ENCODE measurements around the gene PRR33. TPM values are rescaled to one million over a fixed set of nuclear protein-coding genes. Genes with fewer than 3 reads are reported as not detected.
"Not testable (repeated sequence)": the region's sequence is repeated elsewhere in the genome, so short reads cannot be mapped to it uniquely, and the experiment has no call there.

The PRR33 gene
- under 1 TPM in 1 of 3 donors, not detected in 2; 0.35 TPM for polyA plus RNA-seq

DNA sequence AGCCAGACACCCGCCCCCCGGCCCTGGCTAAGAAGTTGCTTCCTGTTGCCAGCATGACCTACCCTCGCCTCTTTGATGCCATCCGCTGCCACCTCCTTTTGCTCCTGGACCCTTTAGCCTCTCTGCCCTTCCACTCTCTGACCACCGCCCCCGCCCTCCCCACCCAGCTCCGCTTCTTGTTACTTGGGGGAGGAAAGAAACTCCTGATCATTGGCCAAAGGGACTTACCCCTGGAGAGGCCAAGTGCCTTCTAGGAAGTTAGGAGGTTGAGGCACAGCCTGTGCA is at the start of gene PRR33:
Gene PRR33, minus strand, starts transcription at position 65 of the 285 bp plus-strand sequence. CDS start 1,311 bp downstream, outside the sequence.
- DNase-seq, result no peak
- H3K27me3 Mint-ChIP-seq (ENCODE audit: low read depth in 3 of 3), result peaks cover 11 to 28% (median 17%) of the 10 kb centered on the region in 3 donors
- peaks cover 61 to 63% of the 10 kb centered on the region in 2 donors for H3K4me1 Mint-ChIP-seq

DNA sequence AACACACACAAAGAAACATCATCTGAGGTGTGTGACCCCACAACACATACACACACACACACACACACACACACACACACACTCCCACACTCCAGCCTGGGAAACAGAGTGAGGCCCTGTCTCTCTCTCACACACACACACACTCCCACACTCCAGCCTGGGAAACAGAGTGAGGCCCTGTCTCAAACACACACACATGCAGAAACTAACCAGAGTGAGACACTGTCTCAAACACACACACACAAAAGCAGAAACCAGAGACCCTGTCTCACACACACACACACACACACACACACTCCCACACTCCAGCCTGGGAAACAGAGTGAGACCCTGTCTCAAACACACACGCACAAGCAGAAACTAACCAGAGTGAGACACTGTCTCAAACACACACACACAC is 48.1 kb upstream of the PRR33 start:
- not testable (repeated sequence) for H3K36me3 Mint-ChIP-seq; H3K27me3 Mint-ChIP-seq (ENCODE audit: low read depth in 3 of 3); H3K9me3 Mint-ChIP-seq; H3K4me1 Mint-ChIP-seq; H3K4me3 Mint-ChIP-seq; DNase-seq; H3K27ac Mint-ChIP-seq

More for the DNA sequence above, at the start of gene PRR33:
- Mint-ChIP-seq H3K9me3 (no peaks in the 10 kb centered on the region), H3K36me3 (peaks cover 0 to 12% (median 0%) of the 10 kb centered on the region in 3 donors), H3K4me3 (peak within 1 kb of the TSS; percentile 74 to 83 (median 80)), H3K27ac (peak within 1 kb of the TSS; percentile 76 to 94 (median 94))

- peaks cover 0 to 2% (median 2%) of the 10 kb centered on the region in 3 donors for H3K27me3 Mint-ChIP-seq (ENCODE audit: low read depth in 3 of 3)
- peaks cover 5 to 7% of the 10 kb centered on the region in 2 donors for H3K4me1 Mint-ChIP-seq
- H3K27ac Mint-ChIP-seq, result peak overlapping the region in 1 of 6 donors; percentile 71
- H3K4me3 Mint-ChIP-seq, result peak overlapping the region; percentile 7 to 38 (median 30)
- no peaks in the 10 kb centered on the region for H3K9me3 Mint-ChIP-seq
- peak in 1 of 3 donors; percentile 10 for DNase-seq
- H3K36me3 Mint-ChIP-seq, result no peaks in the 10 kb centered on the region
Measured at GRCh38 chr11:1939006-1939625, 47.4 kb upstream of the PRR33 start.

- Mint-ChIP-seq H3K36me3 (no peaks in the 10 kb centered on the region), H3K27me3 (ENCODE audit: low read depth in 3 of 3) (peaks cover 2 to 5% (median 4%) of the 10 kb centered on the region in 3 donors), H3K4me1 (peaks cover 5 to 7% of the 10 kb centered on the region in 2 donors), H3K27ac (no peak overlapping the region), H3K4me3 (no peak overlapping the region), H3K9me3 (no peaks in the 10 kb centered on the region)
- DNase-seq, result no peak
Measured at GRCh38 chr11:1938343-1939005, 46.8 kb upstream of the PRR33 start.

GRCh38 chr11:1937616-1938342 is 46.1 kb upstream of the PRR33 start:
- H3K4me1 Mint-ChIP-seq, result peaks cover 5 to 7% of the 10 kb centered on the region in 2 donors
- H3K4me3 Mint-ChIP-seq, result no peak overlapping the region
- H3K9me3 Mint-ChIP-seq, result no peaks in the 10 kb centered on the region
- peaks cover 2 to 8% (median 5%) of the 10 kb centered on the region in 3 donors for H3K27me3 Mint-ChIP-seq (ENCODE audit: low read depth in 3 of 3)
- H3K27ac Mint-ChIP-seq, result no peak overlapping the region
- H3K36me3 Mint-ChIP-seq, result peaks cover 0 to 4% (median 0%) of the 10 kb centered on the region in 3 donors
- no peak for DNase-seq

GRCh38 chr11:1936781-1937615 is 45.3 kb upstream of the PRR33 start:
- no peak for DNase-seq
- Mint-ChIP-seq H3K36me3 (peaks cover 0 to 6% (median 0%) of the 10 kb centered on the region in 3 donors), H3K27me3 (ENCODE audit: low read depth in 3 of 3) (peaks cover 3 to 9% (median 5%) of the 10 kb centered on the region in 3 donors), H3K27ac (no peak overlapping the region), H3K4me1 (peaks cover 5 to 7% of the 10 kb centered on the region in 2 donors), H3K4me3 (no peak overlapping the region), H3K9me3 (no peaks in the 10 kb centered on the region)

DNA sequence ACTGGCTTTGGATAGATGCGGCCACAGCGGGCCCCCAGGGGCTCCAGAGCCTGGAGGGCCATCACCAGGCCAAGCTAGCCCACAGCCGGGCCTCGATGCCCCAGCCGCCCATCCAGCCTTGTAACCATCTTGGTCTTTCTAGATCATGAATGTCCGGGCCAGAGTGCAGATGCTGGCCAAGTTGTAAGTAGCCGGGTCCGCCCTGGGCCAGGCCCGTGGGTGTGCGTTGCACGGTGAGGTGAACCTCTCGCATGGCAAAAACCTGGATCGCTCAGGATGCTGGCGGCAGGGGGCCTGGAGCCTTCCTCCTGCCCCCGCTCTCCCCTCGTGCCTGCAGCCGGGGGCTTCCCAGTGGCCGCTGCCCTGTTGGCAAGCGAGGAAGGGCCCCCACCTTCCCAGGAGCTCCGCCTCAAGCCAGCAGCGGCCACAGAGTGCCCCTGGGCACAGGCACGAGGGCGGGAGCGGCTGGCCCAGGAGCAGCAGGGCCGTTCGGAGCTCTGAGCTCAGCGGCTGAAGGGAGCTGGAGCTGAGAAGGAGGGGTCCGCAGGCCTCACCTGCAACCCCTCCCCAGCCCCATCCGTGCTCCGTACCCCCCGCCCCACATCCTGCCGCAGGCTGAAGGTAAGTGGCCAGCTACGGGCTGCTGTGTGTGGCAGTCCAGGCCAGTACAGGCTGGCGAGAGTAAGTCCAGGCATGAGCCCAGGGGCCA is 44.5 kb upstream of the PRR33 start:
- H3K9me3 Mint-ChIP-seq, result no peaks in the 10 kb centered on the region
- no peak for DNase-seq
- peaks cover 0 to 6% (median 0%) of the 10 kb centered on the region in 3 donors for H3K36me3 Mint-ChIP-seq

DNA sequence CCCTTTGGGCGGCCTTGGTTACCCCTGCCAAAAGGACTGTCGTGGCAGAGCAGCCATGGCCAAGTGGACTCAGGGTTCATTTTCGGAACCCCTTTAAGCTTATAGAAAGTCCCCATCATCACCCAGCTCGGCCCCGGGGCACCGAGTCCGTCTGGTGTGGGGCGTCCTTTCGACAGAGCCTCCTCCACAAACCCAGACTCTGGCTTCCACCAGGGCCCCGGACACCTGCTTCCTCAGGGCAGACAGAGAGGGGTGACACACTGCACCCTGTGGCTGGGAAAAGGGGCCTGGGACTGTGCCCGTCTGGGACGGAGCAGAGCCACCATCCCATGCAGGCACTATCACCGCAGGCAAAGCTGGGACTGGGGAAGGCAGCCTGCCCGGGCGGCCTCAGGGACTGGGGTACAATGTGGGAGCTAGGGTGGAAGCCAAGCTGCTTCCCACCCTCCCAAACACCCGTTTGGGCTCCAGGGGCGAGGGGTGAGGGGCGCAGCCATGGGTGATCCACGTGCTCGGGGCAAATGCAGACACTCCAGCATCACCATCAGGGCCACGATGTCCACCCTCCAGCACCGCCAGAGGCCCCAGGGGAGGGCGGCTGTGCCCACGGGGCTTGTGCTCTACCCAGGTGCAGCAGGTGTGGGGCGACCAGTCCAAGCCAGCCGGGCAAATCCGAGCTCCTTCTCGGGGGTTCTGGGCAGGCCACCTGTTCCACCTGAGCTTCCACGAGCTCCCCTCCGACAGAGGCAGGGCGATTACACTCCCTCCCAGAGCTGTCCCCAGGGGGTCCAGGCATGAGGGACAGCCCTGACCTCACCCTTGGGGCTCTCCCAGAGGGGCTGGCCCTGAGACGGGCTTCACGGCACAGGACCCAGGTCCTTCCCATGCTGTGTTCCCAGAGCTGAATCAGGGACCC is 43.7 kb upstream of the PRR33 start:
- DNase-seq, result no peak
- Mint-ChIP-seq H3K27ac (no peak overlapping the region), H3K4me1 (peaks cover 7 to 10% of the 10 kb centered on the region in 2 donors), H3K9me3 (no peaks in the 10 kb centered on the region), H3K4me3 (no peak overlapping the region), H3K36me3 (peaks cover 0 to 6% (median 0%) of the 10 kb centered on the region in 3 donors), H3K27me3 (ENCODE audit: low read depth in 3 of 3) (peaks cover 5 to 11% (median 9%) of the 10 kb centered on the region in 3 donors)

More for the DNA sequence above, 44.5 kb upstream of the PRR33 start:
- peaks cover 5 to 7% of the 10 kb centered on the region in 2 donors for H3K4me1 Mint-ChIP-seq
- H3K27me3 Mint-ChIP-seq (ENCODE audit: low read depth in 3 of 3), result peaks cover 5 to 11% (median 9%) of the 10 kb centered on the region in 3 donors
- H3K27ac Mint-ChIP-seq, result no peak overlapping the region
- H3K4me3 Mint-ChIP-seq, result no peak overlapping the region

- peaks cover 0 to 6% (median 0%) of the 10 kb centered on the region in 3 donors for H3K36me3 Mint-ChIP-seq
- peaks cover 8 to 12% of the 10 kb centered on the region in 2 donors for H3K4me1 Mint-ChIP-seq
- H3K4me3 Mint-ChIP-seq, result no peak overlapping the region
- H3K27ac Mint-ChIP-seq, result no peak overlapping the region
- no peaks in the 10 kb centered on the region for H3K9me3 Mint-ChIP-seq
- no peak for DNase-seq
- H3K27me3 Mint-ChIP-seq (ENCODE audit: low read depth in 3 of 3), result peaks cover 5 to 11% (median 9%) of the 10 kb centered on the region in 3 donors
Measured at GRCh38 chr11:1934335-1935155, 42.9 kb upstream of the PRR33 start.

DNA sequence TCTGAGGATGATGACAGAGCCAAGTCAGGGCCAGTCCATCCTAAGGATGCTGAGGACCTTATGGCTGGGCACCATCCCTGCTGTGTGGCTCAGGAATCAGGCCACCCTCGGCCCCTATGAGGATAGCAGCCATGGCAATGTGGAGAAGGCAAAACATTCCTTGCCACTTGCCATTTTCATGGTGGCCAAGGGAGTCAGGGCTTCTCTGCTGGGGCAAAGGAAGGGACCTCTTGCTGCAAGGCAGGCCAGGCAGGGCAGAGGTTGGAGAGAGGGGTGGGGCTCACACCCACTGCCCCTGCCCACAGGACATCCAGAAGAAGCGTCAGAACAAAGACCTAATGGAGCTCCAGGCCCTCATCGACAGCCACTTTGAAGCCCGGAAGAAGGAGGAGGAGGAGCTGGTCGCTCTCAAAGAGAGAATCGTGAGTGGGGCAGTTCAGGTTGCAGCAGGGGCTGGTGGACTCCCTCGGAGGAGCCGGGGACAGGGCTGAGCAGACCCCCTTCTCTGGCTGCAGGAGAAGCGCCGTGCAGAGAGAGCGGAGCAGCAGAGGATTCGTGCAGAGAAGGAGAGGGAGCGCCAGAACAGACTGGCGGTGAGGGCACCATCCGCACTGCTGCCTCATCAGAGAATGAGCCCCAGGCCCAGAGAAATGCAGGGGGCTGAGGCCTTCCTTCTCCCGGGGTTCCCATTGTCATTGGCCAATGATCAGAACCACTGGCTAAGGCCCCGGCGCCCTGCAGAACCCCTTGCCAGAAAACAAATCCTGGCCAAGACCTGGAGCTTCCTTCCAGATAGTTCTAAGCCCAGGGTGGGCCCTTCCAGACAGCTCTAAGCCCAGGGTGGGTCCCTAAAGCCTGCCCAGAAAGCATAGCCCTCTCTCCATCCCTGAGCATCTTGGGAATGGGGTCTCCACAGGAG is 42.0 kb upstream of the PRR33 start:
- H3K4me1 Mint-ChIP-seq, result peaks cover 3 to 5% of the 10 kb centered on the region in 2 donors
- no peak for DNase-seq
- H3K4me3 Mint-ChIP-seq, result no peak overlapping the region
- peaks cover 0 to 6% (median 0%) of the 10 kb centered on the region in 3 donors for H3K36me3 Mint-ChIP-seq
- no peaks in the 10 kb centered on the region for H3K9me3 Mint-ChIP-seq
- H3K27me3 Mint-ChIP-seq (ENCODE audit: low read depth in 3 of 3), result peaks cover 5 to 11% (median 9%) of the 10 kb centered on the region in 3 donors
- H3K27ac Mint-ChIP-seq, result peak overlapping the region in 1 of 6 donors; percentile 14

DNA sequence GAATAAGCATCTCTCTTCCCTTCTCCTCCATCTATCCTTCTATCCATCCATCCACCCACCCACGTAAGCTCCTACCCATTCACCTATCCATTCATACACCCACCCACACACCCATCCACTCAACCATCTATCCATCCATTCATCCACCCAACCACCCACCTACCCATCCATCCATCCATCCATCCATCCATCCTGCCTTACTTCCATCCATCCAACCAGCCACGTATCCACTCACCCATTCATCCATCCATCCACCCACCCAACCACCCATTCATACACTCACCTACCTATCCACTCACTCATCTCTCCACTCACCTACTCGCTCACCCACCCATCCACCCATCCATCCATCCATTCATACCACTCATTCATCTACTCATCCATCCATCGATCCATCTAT is 41.0 kb upstream of the PRR33 start:
- Mint-ChIP-seq H3K4me3 (no peak overlapping the region), H3K27me3 (ENCODE audit: low read depth in 3 of 3) (peaks cover 5 to 11% (median 9%) of the 10 kb centered on the region in 3 donors), H3K27ac (peak overlapping the region in 2 of 6 donors; percentile 14 to 26), H3K9me3 (no peaks in the 10 kb centered on the region), H3K36me3 (peaks cover 0 to 6% (median 0%) of the 10 kb centered on the region in 3 donors), H3K4me1 (peaks cover 3 to 5% of the 10 kb centered on the region in 2 donors)
- DNase-seq, result no peak

Data from immature natural killer cell (primary cell).